ENCODE data around the gene ABCC4.

DNA sequence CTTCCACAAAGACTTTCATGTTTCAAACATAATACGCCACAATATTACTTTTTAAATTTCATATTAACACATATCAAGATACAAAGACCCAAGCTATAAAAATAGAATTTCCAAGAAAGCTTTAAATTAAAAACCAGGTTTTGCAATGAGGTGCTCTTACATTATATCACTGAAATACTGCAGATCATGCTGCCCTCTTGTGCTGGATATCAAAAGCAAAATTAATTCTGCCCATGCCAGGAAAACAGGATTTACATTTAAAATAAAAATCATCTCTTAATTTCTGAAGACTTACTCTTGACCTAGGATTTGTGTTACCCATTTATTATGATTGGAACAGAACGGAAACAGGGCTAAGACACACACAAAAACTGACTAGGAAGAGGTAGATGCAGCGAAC lies 145.0 kb downstream of the ABCC4 start:
- TF ChIP-seq EZH2 (IDR thresholded peaks at IDR 0.05; ENCODE audit: borderline replicate concordance, insufficient read depth, low read depth, low read length, poor library complexity, severe bottlenecking) = no peak
- TF ChIP-seq, protein P1, sequence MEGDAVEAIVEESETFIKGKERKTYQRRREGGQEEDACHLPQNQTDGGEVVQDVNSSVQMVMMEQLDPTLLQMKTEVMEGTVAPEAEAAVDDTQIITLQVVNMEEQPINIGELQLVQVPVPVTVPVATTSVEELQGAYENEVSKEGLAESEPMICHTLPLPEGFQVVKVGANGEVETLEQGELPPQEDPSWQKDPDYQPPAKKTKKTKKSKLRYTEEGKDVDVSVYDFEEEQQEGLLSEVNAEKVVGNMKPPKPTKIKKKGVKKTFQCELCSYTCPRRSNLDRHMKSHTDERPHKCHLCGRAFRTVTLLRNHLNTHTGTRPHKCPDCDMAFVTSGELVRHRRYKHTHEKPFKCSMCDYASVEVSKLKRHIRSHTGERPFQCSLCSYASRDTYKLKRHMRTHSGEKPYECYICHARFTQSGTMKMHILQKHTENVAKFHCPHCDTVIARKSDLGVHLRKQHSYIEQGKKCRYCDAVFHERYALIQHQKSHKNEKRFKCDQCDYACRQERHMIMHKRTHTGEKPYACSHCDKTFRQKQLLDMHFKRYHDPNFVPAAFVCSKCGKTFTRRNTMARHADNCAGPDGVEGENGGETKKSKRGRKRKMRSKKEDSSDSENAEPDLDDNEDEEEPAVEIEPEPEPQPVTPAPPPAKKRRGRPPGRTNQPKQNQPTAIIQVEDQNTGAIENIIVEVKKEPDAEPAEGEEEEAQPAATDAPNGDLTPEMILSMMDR (IDR thresholded peaks at IDR 0.05) = no peak
